PC-3 (cell line): ENCODE results near the gene RPS6KC1. TPM values are rescaled to one million over a fixed set of nuclear protein-coding genes. Genes with fewer than 3 reads are reported as not detected.
"Not testable (repeated sequence)": the region's sequence is repeated elsewhere in the genome, so short reads cannot be mapped to it uniquely, and the experiment has no call there.

ENCODE experiments used
- ATAC-seq: fragments of 200-7000 bp; cut with Tn5 transposase; 2 replicates; pipeline ENCODE4 v1.9.1; 2020; ENCODE audit warnings: mild to moderate bottlenecking, moderate library complexity
- BruUV-seq: library from RNA; stranded (reverse); fragments of 400-500 nt; replicated peaks from 2 replicates; lab custom pipeline; 2021; lab: Mats Ljungman, UMichigan
- CTCF ChIA-PET: fragments of 300-600 bp; sonication (Branson Sonifier 250); formaldehyde crosslinking; loops from one replicate; lab custom pipeline; 2022; ENCODE audit warnings: antibody characterized with exemption; lab: Charles Lee
- POLR2A ChIA-PET: fragments of 300-600 bp; sonication (Branson Sonifier 250); formaldehyde crosslinking; loops from one replicate; lab custom pipeline; 2022; ENCODE audit warnings: antibody characterized with exemption; ENCODE audit not compliant: unreplicated experiment; lab: Charles Lee
- DNase-seq: peaks from one replicate; pipeline ENCODE4 v3.0.0-alpha.2; 2015
- H2AFZ ChIP-seq: fragments of 300-600 bp; sonication (generic); 2 replicates; pipeline ENCODE4 v1.6.0; 2016; ENCODE audit warnings: antibody characterized with exemption, low read length
- H3F3A ChIP-seq: fragments of 300-600 bp; sonication (generic); one replicate; pipeline ENCODE4 v1.6.0; 2017; ENCODE audit warnings: antibody characterized with exemption, low read length, control low read depth, mild to moderate bottlenecking; ENCODE audit not compliant: unreplicated experiment
- H3K27ac ChIP-seq: fragments of 300-600 bp; sonication (generic); 2 replicates; pipeline ENCODE4 v1.5.1; 2016; ENCODE audit warnings: mild to moderate bottlenecking, low read length
- H3K27me3 ChIP-seq: fragments of 300-600 bp; sonication (generic); 2 replicates; pipeline ENCODE4 v1.6.1; 2016; ENCODE audit warnings: low read length, mixed read lengths
- H3K36me3 ChIP-seq: fragments of 300-600 bp; sonication (generic); 2 replicates; pipeline ENCODE4 v1.6.1; 2016; ENCODE audit warnings: low read depth, mixed run types, low read length, mixed read lengths
- H3K4me1 ChIP-seq: fragments of 300-600 bp; sonication (generic); 2 replicates; pipeline ENCODE4 v1.5.1; 2016; ENCODE audit warnings: low read length; ENCODE audit not compliant: insufficient read depth
- H3K4me2 ChIP-seq: fragments of 300-600 bp; sonication (generic); 2 replicates; pipeline ENCODE4 v1.6.0; 2016; ENCODE audit warnings: low read length
- H3K4me3 ChIP-seq: fragments of 300-600 bp; sonication (generic); 2 replicates; pipeline ENCODE4 v1.5.1; 2016; ENCODE audit warnings: mild to moderate bottlenecking, low read length, mixed read lengths
- H3K79me2 ChIP-seq: fragments of 300-600 bp; sonication (generic); 2 replicates; pipeline ENCODE4 v1.6.1; 2017; ENCODE audit warnings: low read length, mixed read lengths
- H3K9ac ChIP-seq: fragments of 300-600 bp; sonication (generic); 2 replicates; pipeline ENCODE4 v1.6.0; 2016; ENCODE audit warnings: mild to moderate bottlenecking, low read length
- H3K9me2 ChIP-seq: fragments of 300-600 bp; sonication (generic); replicated peaks from 2 replicates; pipeline ENCODE4 v1.6.1; 2016; ENCODE audit warnings: mixed run types, low read length, mixed read lengths
- H3K9me3 ChIP-seq: fragments of 300-600 bp; sonication (generic); 2 replicates; pipeline ENCODE4 v1.6.1; 2016; ENCODE audit warnings: low read length, mixed read lengths
- H4K20me1 ChIP-seq: fragments of 300-600 bp; sonication (generic); 2 replicates; pipeline ENCODE4 v1.6.1; 2016; ENCODE audit warnings: low read length, mixed read lengths
- EZH2 ChIP-seq: fragments of 300-600 bp; sonication (generic); IDR thresholded peaks from one replicate; pipeline ENCODE4 v1.6.1; 2017; ENCODE audit warnings: antibody characterized with exemption, mild to moderate bottlenecking, low read length; ENCODE audit not compliant: unreplicated experiment
- EZH2phosphoT487 ChIP-seq: fragments of 300-600 bp; sonication (generic); IDR thresholded peaks from 2 replicates; pipeline ENCODE4 v1.6.1; 2018; ENCODE audit warnings: mild to moderate bottlenecking, antibody characterized with exemption, low read length, borderline replicate concordance
- intact Hi-C: fragments of 100-400 bp; cut with micrococcal nuclease; formaldehyde crosslinking; loops from 2 replicates; pipeline ENCODE4 v1.9.0; 2023
- total RNA-seq: library from RNA; depleted of rRNA; stranded (reverse); fragments of >200 nt; gene quantifications from 2 replicates; pipeline ENCODE4 v1.2.3, GENCODE V29; 2014
- TF ChIP-seq, protein P1 (sequence below): fragments of 300-600 bp; sonication (generic); conservative IDR thresholded peaks from 2 replicates; pipeline ENCODE4 v1.5.1; 2017; ENCODE audit warnings: antibody characterized with exemption, low read depth, mild to moderate bottlenecking, low read length

Gene RPS6KC1
- total RNA-seq, 1 experiment from 2014 or later = 21.1 TPM

DNA sequence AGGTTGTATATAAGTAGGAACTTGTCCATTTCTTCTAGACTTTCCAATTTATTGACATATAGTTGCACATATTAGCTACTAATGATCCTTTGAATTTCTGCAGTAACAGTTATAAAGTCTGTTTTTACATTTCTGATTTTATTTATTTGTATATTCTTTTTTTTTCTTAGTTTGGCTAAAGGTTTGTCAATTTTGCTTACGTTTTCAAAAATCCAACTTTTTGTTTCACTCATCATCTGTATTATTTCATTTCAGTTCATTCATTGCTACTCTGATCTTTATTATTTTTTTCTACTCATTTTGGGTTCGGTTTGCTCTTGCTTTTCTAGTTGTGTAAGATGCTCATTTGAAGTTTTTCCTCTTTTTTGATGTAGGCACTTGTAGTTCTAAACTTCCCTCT, 97.9 kb downstream of the RPS6KC1 start:
- no peaks in the 10 kb centered on the region for H4K20me1 ChIP-seq
- no peaks in the 10 kb centered on the region for H3K79me2 ChIP-seq
- no peak overlapping the region for H2AFZ ChIP-seq
- no peaks in the 10 kb centered on the region for H3K4me1 ChIP-seq
- BruUV-seq = no TSS peak
- ChIA-PET POLR2A (no interaction called here), CTCF (no interaction called here)
- H3F3A ChIP-seq = no peaks in the 10 kb centered on the region
- intact Hi-C loops = no loop called here
- no peaks in the 10 kb centered on the region for H3K27me3 ChIP-seq
- H3K36me3 ChIP-seq = 0 out of 2 replicates have a peak, but pooled peaks cover 4% of the 10 kb centered on the region
- H3K27ac ChIP-seq = no peak overlapping the region
- DNase-seq (no peak), ATAC-seq (no peak)
- H3K9me2 ChIP-seq = no peaks in the 10 kb centered on the region
- H3K9ac ChIP-seq = no peak overlapping the region
- H3K4me3 ChIP-seq = no peak overlapping the region
- H3K9me3 ChIP-seq = peaks cover 10% of the 10 kb centered on the region; the same call in 1 of the 2 replicates
- no peak overlapping the region for H3K4me2 ChIP-seq
- no peak for TF ChIP-seq EZH2phosphoT487
- no peak for TF ChIP-seq EZH2
- TF ChIP-seq, protein P1, sequence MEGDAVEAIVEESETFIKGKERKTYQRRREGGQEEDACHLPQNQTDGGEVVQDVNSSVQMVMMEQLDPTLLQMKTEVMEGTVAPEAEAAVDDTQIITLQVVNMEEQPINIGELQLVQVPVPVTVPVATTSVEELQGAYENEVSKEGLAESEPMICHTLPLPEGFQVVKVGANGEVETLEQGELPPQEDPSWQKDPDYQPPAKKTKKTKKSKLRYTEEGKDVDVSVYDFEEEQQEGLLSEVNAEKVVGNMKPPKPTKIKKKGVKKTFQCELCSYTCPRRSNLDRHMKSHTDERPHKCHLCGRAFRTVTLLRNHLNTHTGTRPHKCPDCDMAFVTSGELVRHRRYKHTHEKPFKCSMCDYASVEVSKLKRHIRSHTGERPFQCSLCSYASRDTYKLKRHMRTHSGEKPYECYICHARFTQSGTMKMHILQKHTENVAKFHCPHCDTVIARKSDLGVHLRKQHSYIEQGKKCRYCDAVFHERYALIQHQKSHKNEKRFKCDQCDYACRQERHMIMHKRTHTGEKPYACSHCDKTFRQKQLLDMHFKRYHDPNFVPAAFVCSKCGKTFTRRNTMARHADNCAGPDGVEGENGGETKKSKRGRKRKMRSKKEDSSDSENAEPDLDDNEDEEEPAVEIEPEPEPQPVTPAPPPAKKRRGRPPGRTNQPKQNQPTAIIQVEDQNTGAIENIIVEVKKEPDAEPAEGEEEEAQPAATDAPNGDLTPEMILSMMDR = no peak

DNA sequence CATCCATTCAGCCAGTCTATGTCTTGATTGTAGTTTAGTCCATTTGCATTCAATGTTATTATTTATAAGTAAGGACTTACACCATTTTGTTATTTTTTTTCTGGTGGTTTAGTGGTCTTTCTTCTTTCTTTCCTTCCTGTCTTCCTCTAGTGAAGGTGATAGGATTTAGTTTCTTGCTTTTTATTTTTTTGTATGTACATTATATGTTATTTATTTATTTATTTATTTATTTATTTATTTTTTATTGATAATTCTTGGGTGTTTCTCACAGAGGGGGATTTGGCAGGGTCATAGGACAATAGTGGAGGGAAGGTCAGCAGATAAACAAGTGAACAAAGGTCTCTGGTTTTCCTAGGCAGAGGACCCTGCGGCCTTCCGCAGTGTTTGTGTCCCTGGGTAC, 99.0 kb downstream of the RPS6KC1 start:
- H3K4me2 ChIP-seq, H3F3A ChIP-seq, intact Hi-C loops, ATAC-seq, H3K4me3 ChIP-seq, H4K20me1 ChIP-seq, H3K9ac ChIP-seq, POLR2A ChIA-PET, H3K9me2 ChIP-seq, H3K36me3 ChIP-seq, H3K27me3 ChIP-seq, H3K4me1 ChIP-seq, H3K27ac ChIP-seq, H3K9me3 ChIP-seq, CTCF ChIA-PET, BruUV-seq, H3K79me2 ChIP-seq, H2AFZ ChIP-seq, DNase-seq: not testable (repeated sequence)

DNA sequence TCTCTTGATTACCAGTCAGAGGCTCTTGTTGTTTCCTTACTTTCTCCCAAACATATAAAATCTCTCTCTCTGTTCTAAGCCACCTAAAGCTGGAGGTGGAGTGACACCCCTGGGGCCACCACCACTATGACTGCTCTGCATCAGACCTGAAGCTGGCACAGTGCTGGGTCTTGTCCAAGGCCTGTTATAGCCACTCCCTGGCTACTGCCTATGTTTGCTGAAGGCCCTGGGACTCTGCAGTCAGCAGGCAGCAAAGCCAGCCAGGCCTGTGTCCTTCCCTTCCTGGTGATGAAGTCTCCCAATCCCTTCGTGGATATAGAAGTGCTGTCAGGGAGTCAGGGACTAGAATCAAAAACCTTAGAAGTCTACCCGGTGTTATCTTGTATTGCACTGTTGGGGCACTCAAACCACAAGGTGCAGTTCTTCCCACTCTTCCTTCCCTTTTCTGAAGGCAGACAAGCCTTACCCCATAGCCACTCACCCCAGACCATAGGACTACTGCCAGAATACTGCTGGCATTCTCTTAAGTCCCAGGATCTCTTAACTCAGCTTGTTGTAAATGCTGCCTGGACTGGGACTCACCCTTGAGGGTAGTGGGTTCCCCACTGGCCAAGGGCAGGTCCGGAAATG, 103.1 kb downstream of the RPS6KC1 start:
- no peak overlapping the region for H2AFZ ChIP-seq
- no peak overlapping the region for H3K4me2 ChIP-seq
- no peak overlapping the region for H3K9ac ChIP-seq
- peak; percentile 20 for DNase-seq
- TF ChIP-seq, protein P1 = no peak
- TF ChIP-seq EZH2phosphoT487 = no peak
- TF ChIP-seq EZH2 = no peak
- no peaks in the 10 kb centered on the region for H3K27me3 ChIP-seq
- no peaks in the 10 kb centered on the region for H3K4me1 ChIP-seq
- intact Hi-C loops = no loop called here
- H3K9me2 ChIP-seq = no peaks in the 10 kb centered on the region
- H3F3A ChIP-seq = no peaks in the 10 kb centered on the region
- peaks cover 8% of the 10 kb centered on the region; the same call in 1 of the 2 replicates for H3K9me3 ChIP-seq
- no peak overlapping the region for H3K4me3 ChIP-seq
- no peaks in the 10 kb centered on the region for H3K79me2 ChIP-seq
- no peak overlapping the region for H3K27ac ChIP-seq
- no peaks in the 10 kb centered on the region for H4K20me1 ChIP-seq
- peak; percentile 91 for ATAC-seq
- ChIA-PET POLR2A (no interaction called here), CTCF (no interaction called here)
- H3K36me3 ChIP-seq = 0 out of 2 replicates have a peak, but pooled peaks cover 4% of the 10 kb centered on the region
- BruUV-seq = no TSS peak
